ENCODE results near the gene TMEM198. TPM values are rescaled to one million over a fixed set of nuclear protein-coding genes. Genes with fewer than 3 reads are reported as not detected.

Gene TMEM198
- polyA plus RNA-seq, 1 donor from 2014 or later = 44.0 TPM

- Histone ChIP-seq H3K4me2 (ENCODE audit: low read length) (no peak overlapping the region), H3K27ac (ENCODE audit: low read length) (no peak overlapping the region), H3K36me3 (ENCODE audit: insufficient read depth, low read length) (no peaks in the 10 kb centered on the region), H3K27me3 (ENCODE audit: insufficient read depth, low read depth, low read length) (no peaks in the 10 kb centered on the region), H3K4me3 (ENCODE audit: low read length) (no peak overlapping the region), H4K20me1 (ENCODE audit: insufficient read depth) (no peaks in the 10 kb centered on the region), H3F3A (ENCODE audit: insufficient read depth, low read length, poor library complexity, severe bottlenecking) (no peaks in the 10 kb centered on the region), H3K9ac (ENCODE audit: low read length) (no peak overlapping the region), H3K9me3 (ENCODE audit: low read length) (no peaks in the 10 kb centered on the region), H2AFZ (ENCODE audit: low read depth, low read length) (no peak overlapping the region), H3K9me2 (ENCODE audit: insufficient read depth, low read length) (no peaks in the 10 kb centered on the region), H3K79me2 (replicated peaks; ENCODE audit: insufficient read depth, low read length) (peaks cover 5% of the 10 kb centered on the region)
- TF ChIP-seq MXI1 (conservative IDR thresholded peaks at IDR 0.05; ENCODE audit: poor library complexity, severe bottlenecking) = no peak
- TF ChIP-seq CTCF (IDR thresholded peaks at IDR 0.05; ENCODE audit: poor library complexity, severe bottlenecking) = no peak
- TF ChIP-seq EZH2 (IDR thresholded peaks at IDR 0.05; ENCODE audit: borderline replicate concordance, insufficient read depth, low read length, poor library complexity, severe bottlenecking) = no peak
- TF ChIP-seq SMC3 (conservative IDR thresholded peaks at IDR 0.05; ENCODE audit: poor library complexity) = no peak
- TF ChIP-seq POLR2AphosphoS5 (IDR thresholded peaks at IDR 0.05) = no peak
- TF ChIP-seq RAD21 (conservative IDR thresholded peaks at IDR 0.05) = no peak
- TF ChIP-seq REST (IDR thresholded peaks at IDR 0.05; ENCODE audit: borderline replicate concordance) = no peak
- no peak for TF ChIP-seq EP300 (conservative IDR thresholded peaks at IDR 0.05; ENCODE audit: poor library complexity, severe bottlenecking)
- TF ChIP-seq TAF1 (IDR thresholded peaks at IDR 0.05; ENCODE audit: low read depth) = no peak
Observed at GRCh38 chr2:219567131-219567530, 23.3 kb downstream of the TMEM198 start.

- H3K9me3 ChIP-seq (ENCODE audit: low read length) = no peaks in the 10 kb centered on the region
- H3F3A ChIP-seq (ENCODE audit: insufficient read depth, low read length, poor library complexity, severe bottlenecking) = no peaks in the 10 kb centered on the region
- no peak overlapping the region for H3K9ac ChIP-seq (ENCODE audit: low read length)
- peaks cover 5% of the 10 kb centered on the region for H3K79me2 ChIP-seq (replicated peaks; ENCODE audit: insufficient read depth, low read length)
- H3K4me2 ChIP-seq (ENCODE audit: low read length) = no peak overlapping the region
- no peaks in the 10 kb centered on the region for H4K20me1 ChIP-seq (ENCODE audit: insufficient read depth)
- no peak overlapping the region for H3K4me3 ChIP-seq (ENCODE audit: low read length)
- no peak for TF ChIP-seq POLR2AphosphoS5 (IDR thresholded peaks at IDR 0.05)
- TF ChIP-seq MXI1 (conservative IDR thresholded peaks at IDR 0.05; ENCODE audit: poor library complexity, severe bottlenecking) = no peak
- TF ChIP-seq RAD21 (conservative IDR thresholded peaks at IDR 0.05) = no peak
- no peaks in the 10 kb centered on the region for H3K9me2 ChIP-seq (ENCODE audit: insufficient read depth, low read length)
- H3K27me3 ChIP-seq (ENCODE audit: insufficient read depth, low read depth, low read length) = no peaks in the 10 kb centered on the region
- no peak overlapping the region for H3K27ac ChIP-seq (ENCODE audit: low read length)
- H2AFZ ChIP-seq (ENCODE audit: low read depth, low read length) = no peak overlapping the region
- H3K36me3 ChIP-seq (ENCODE audit: insufficient read depth, low read length) = no peaks in the 10 kb centered on the region
Observed at GRCh38 chr2:219567791-219568361, 24.0 kb downstream of the TMEM198 start.
